Muscle of leg (tissue), 11 donors: Measurements from ENCODE around the gene MIS18A. TPM values are rescaled to one million over a fixed set of nuclear protein-coding genes. Genes with fewer than 3 reads are reported as not detected.
"Not testable (repeated sequence)": the region's sequence is repeated elsewhere in the genome, so short reads cannot be mapped to it uniquely, and the experiment has no call there.

Source experiments
- DNase-seq: peaks from one replicate; pipeline ENCODE4 v3.0.0; 2013
- H3K27ac ChIP-seq: one replicate; pipeline ENCODE4 v1.5.1; 2013; ENCODE audit warnings: mild to moderate bottlenecking, low read length, control low read depth
- H3K27me3 ChIP-seq: one replicate; pipeline ENCODE4 v1.6.1; 2013; ENCODE audit warnings: low read length; ENCODE audit not compliant: control insufficient read depth, insufficient read depth
- H3K36me3 ChIP-seq: one replicate; pipeline ENCODE4 v1.6.1; 2013; ENCODE audit warnings: low read length; ENCODE audit not compliant: control insufficient read depth, insufficient read depth
- H3K4me1 ChIP-seq: one replicate; pipeline ENCODE4 v1.6.1; 2013; ENCODE audit warnings: low read length; ENCODE audit not compliant: control insufficient read depth, insufficient read depth
- H3K4me3 ChIP-seq: one replicate; pipeline ENCODE4 v1.5.1; 2013; ENCODE audit warnings: low read length, control low read depth
- H3K9me3 ChIP-seq: replicated peaks from 2 replicates; pipeline ENCODE4 v1.6.1; 2013; ENCODE audit warnings: low read depth, low read length; ENCODE audit not compliant: control insufficient read depth
- WGBS: methylation state at CpG from one replicate; pipeline ENCODE4 v1.1.5; 2013; ENCODE audit warnings: missing lambda C conversion rate; ENCODE audit not compliant: insufficient coverage; 5-methylcytosine and 5-hydroxymethylcytosine counted together
- polyA plus RNA-seq, 8 donors: library from polyadenylated mRNA; unstranded; fragments of 120-200 nt; gene quantifications; one replicate each; pipeline versions ENCODE4 v1.2.1 to v1.2.3, GENCODE V29; 2013; ENCODE audit warnings: inconsistent platforms in 1 of 8, low replicate concordance in 1 of 8; ENCODE audit not compliant: insufficient read length in 8 of 8, insufficient read depth in 1 of 8
- total RNA-seq: library from RNA; stranded (reverse); fragments of 120-200 nt; gene quantifications from one replicate; pipeline ENCODE4 v1.2.4, GENCODE V29; 2013

MIS18A gene
- total and polyA plus RNA-seq, 9 donors = 7.8 to 17.1 (median 11.8) TPM

GRCh38 chr21:32258786-32259048 is 20.1 kb downstream of the MIS18A start:
- H3K4me3 ChIP-seq, H3K27ac ChIP-seq, H3K36me3 ChIP-seq, DNase-seq, H3K9me3 ChIP-seq, H3K27me3 ChIP-seq: not testable (repeated sequence)
- peaks cover 22% of the 10 kb centered on the region for H3K4me1 ChIP-seq
- 96% methylated on average over 3 of the region's 5 CpGs for whole genome bisulfite sequencing

GRCh38 chr21:32257962-32258785 is 20.7 kb downstream of the MIS18A start:
- Histone ChIP-seq H3K27me3 (peaks cover 2% of the 10 kb centered on the region), H3K27ac (no peak overlapping the region), H3K4me1 (peaks cover 22% of the 10 kb centered on the region), H3K36me3 (no peaks in the 10 kb centered on the region), H3K9me3 (no peaks in the 10 kb centered on the region), H3K4me3 (no peak overlapping the region)
- DNase-seq = peak; percentile 92
- WGBS = 30% methylated on average over 11 of the region's 16 CpGs

GRCh38 chr21:32256873-32257620 is 21.8 kb downstream of the MIS18A start:
- peaks cover 2% of the 10 kb centered on the region for H3K27me3 ChIP-seq
- no peaks in the 10 kb centered on the region for H3K9me3 ChIP-seq
- H3K27ac ChIP-seq = peak overlapping the region; percentile 60
- no peaks in the 10 kb centered on the region for H3K36me3 ChIP-seq
- 16% methylated on average over 6 of the region's 9 CpGs for WGBS
- peaks cover 22% of the 10 kb centered on the region for H3K4me1 ChIP-seq
- H3K4me3 ChIP-seq = no peak overlapping the region
- DNase-seq = peak; percentile 96

- no peaks in the 10 kb centered on the region for H3K36me3 ChIP-seq
- H3K4me1 ChIP-seq = peaks cover 22% of the 10 kb centered on the region
- no peak overlapping the region for H3K4me3 ChIP-seq
- DNase-seq = peak; percentile 36
- no peaks in the 10 kb centered on the region for H3K9me3 ChIP-seq
- no peaks in the 10 kb centered on the region for H3K27me3 ChIP-seq
- 24% methylated on average over 9 of the region's 12 CpGs for WGBS
- peak overlapping the region; percentile 60 for H3K27ac ChIP-seq
Measured at GRCh38 chr21:32256251-32256650, 22.6 kb downstream of the MIS18A start.

GRCh38 chr21:32253215-32253641 is 25.6 kb downstream of the MIS18A start:
- 69% methylated on average over 6 of the region's 7 CpGs for WGBS
- peaks cover 37% of the 10 kb centered on the region for H3K4me1 ChIP-seq
- H3K9me3 ChIP-seq = no peaks in the 10 kb centered on the region
- no peak for DNase-seq
- H3K36me3 ChIP-seq = no peaks in the 10 kb centered on the region
- no peak overlapping the region for H3K4me3 ChIP-seq
- no peaks in the 10 kb centered on the region for H3K27me3 ChIP-seq
- H3K27ac ChIP-seq = no peak overlapping the region

- H3K4me3 ChIP-seq = no peak overlapping the region
- H3K27me3 ChIP-seq = peaks cover 1% of the 10 kb centered on the region
- no peak for DNase-seq
- no peaks in the 10 kb centered on the region for H3K36me3 ChIP-seq
- H3K4me1 ChIP-seq = peaks cover 27% of the 10 kb centered on the region
- H3K9me3 ChIP-seq = no peaks in the 10 kb centered on the region
- H3K27ac ChIP-seq = no peak overlapping the region
Measured at GRCh38 chr21:32252136-32252535, 26.7 kb downstream of the MIS18A start.

- H3K36me3 ChIP-seq = no peaks in the 10 kb centered on the region
- H3K9me3 ChIP-seq = no peaks in the 10 kb centered on the region
- H3K4me3 ChIP-seq = no peak overlapping the region
- peaks cover 2% of the 10 kb centered on the region for H3K27me3 ChIP-seq
- peaks cover 17% of the 10 kb centered on the region for H3K4me1 ChIP-seq
- no peak for DNase-seq
- H3K27ac ChIP-seq = no peak overlapping the region
- WGBS = 61% methylated on average over 4 of the region's 15 CpGs
Measured at GRCh38 chr21:32249511-32250280, 29.2 kb downstream of the MIS18A start.

- Histone ChIP-seq H3K27ac (no peak overlapping the region), H3K9me3 (no peaks in the 10 kb centered on the region), H3K27me3 (peaks cover 2% of the 10 kb centered on the region), H3K4me1 (peaks cover 17% of the 10 kb centered on the region), H3K4me3 (no peak overlapping the region), H3K36me3 (no peaks in the 10 kb centered on the region)
- peak; percentile 45 for DNase-seq
- WGBS = 64% methylated on average over 10 of the region's 14 CpGs
Measured at GRCh38 chr21:32248571-32249461, 30.0 kb downstream of the MIS18A start.

- H3K27me3 ChIP-seq = peaks cover 2% of the 10 kb centered on the region
- no peaks in the 10 kb centered on the region for H3K36me3 ChIP-seq
Measured at GRCh38 chr21:32246571-32247140, 32.2 kb downstream of the MIS18A start.

More at GRCh38 chr21:32246571-32247140, 32.2 kb downstream of the MIS18A start:
- WGBS = 80% methylated on average over 5 of the region's 9 CpGs
- Histone ChIP-seq H3K9me3 (no peaks in the 10 kb centered on the region), H3K4me3 (no peak overlapping the region), H3K4me1 (peaks cover 17% of the 10 kb centered on the region), H3K27ac (no peak overlapping the region)
- DNase-seq = peak; percentile 51
